Measurements from ENCODE around the gene MATCAP1. TPM values are rescaled to one million over a fixed set of nuclear protein-coding genes. Genes with fewer than 3 reads are reported as not detected.

MATCAP1 gene
- total and polyA plus RNA-seq, 2 of the 13 experiments (the other 11 are each of a cell fraction or from before 2014, with no cell fraction given), result 11.2 to 24.5 TPM

DNA sequence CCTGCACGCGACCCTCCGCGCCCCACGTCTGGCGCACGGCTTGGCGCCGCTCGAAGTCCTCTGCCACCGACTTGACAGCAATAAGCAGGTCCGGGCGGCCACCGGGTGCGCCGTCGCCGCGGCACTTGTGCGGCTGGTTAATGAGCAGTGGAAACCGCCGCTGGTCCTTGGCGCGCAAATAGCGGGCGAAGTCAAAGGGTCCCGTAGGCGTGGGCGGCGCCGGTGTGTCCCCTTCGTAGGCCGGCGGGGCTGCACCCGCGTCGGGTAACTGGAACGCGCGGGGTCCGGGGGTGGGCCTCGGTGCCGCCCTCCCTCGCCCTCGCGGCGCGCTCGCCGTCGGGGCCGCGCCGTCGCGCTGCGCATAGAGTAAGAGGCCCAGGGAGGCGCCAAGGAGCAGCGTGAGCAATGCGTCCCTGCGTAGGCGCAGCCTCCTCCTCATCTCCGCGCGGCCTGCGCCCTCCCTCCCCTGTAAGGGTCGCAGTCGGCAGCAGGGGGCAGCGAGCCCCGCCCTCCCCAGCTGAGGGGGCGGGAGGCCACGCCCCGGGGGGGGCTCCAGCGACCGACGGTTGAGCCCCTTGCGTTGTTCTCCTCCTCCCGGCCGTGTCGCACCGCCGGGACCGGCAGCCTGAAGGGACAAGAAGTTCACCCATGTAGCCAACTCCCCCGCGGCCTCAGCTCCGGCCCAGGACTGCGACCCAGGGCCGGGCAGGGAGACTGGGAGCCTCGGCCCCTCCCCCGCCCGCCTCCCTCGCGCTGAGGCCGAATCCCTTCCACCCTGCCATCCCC is 33.5 kb downstream of the MATCAP1 start (continued):
- TF ChIP-seq, protein P1, sequence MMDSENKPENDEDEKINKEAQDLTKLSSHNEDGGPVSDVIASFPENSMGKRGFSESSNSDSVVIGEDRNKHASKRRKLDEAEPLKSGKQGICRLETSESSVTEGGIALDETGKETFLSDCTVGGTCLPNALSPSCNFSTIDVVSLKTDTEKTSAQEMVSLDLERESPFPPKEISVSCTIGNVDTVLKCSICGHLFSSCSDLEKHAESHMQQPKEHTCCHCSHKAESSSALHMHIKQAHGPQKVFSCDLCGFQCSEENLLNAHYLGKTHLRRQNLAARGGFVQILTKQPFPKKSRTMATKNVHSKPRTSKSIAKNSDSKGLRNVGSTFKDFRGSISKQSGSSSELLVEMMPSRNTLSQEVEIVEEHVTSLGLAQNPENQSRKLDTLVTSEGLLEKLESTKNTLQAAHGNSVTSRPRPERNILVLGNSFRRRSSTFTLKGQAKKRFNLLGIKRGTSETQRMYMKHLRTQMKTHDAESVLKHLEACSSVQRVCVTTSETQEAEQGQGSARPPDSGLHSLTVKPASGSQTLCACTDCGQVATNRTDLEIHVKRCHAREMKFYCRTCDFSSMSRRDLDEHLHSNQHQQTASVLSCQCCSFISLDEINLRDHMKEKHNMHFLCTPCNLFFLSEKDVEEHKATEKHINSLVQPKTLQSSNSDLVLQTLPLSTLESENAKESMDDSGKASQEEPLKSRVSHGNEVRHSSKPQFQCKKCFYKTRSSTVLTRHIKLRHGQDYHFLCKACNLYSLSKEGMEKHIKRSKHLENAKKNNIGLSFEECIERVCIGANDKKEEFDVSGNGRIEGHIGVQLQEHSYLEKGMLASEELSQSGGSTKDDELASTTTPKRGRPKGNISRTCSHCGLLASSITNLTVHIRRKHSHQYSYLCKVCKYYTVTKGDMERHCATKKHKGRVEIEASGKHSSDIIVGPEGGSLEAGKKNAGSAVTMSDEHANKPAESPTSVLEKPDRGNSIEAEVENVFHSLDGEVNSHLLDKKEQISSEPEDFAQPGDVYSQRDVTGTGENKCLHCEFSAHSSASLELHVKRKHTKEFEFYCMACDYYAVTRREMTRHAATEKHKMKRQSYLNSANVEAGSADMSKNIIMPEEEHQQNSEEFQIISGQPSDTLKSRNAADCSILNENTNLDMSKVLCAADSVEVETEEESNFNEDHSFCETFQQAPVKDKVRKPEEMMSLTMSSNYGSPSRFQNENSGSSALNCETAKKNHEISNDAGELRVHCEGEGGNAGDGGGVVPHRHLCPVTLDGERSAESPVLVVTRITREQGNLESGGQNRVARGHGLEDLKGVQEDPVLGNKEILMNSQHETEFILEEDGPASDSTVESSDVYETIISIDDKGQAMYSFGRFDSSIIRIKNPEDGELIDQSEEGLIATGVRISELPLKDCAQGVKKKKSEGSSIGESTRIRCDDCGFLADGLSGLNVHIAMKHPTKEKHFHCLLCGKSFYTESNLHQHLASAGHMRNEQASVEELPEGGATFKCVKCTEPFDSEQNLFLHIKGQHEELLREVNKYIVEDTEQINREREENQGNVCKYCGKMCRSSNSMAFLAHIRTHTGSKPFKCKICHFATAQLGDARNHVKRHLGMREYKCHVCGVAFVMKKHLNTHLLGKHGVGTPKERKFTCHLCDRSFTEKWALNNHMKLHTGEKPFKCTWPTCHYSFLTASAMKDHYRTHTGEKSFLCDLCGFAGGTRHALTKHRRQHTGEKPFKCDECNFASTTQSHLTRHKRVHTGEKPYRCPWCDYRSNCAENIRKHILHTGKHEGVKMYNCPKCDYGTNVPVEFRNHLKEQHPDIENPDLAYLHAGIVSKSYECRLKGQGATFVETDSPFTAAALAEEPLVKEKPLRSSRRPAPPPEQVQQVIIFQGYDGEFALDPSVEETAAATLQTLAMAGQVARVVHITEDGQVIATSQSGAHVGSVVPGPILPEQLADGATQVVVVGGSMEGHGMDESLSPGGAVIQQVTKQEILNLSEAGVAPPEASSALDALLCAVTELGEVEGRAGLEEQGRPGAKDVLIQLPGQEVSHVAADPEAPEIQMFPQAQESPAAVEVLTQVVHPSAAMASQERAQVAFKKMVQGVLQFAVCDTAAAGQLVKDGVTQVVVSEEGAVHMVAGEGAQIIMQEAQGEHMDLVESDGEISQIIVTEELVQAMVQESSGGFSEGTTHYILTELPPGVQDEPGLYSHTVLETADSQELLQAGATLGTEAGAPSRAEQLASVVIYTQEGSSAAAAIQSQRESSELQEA (CRISPR knock-in tag; IDR thresholded peaks at IDR 0.05; ENCODE audit: not compliant biosample characterization), result no peak
- TF ChIP-seq ZBTB21 (CRISPR knock-in tag; IDR thresholded peaks at IDR 0.05) (no peak), ZNF335 (CRISPR knock-in tag; IDR thresholded peaks at IDR 0.05) (no peak), ZNF484 (CRISPR knock-in tag; IDR thresholded peaks at IDR 0.05; ENCODE audit: borderline replicate concordance, low read depth) (no peak), SMC3 (IDR thresholded peaks at IDR 0.05; ENCODE audit: low read length) (no peak), ZNF674 (CRISPR knock-in tag; IDR thresholded peaks at IDR 0.05; ENCODE audit: low read depth) (no peak), IRF2 (CRISPR knock-in tag; IDR thresholded peaks at IDR 0.05) (no peak), TP53 (CRISPR knock-in tag; conservative IDR thresholded peaks at IDR 0.05) (no peak), KLF13 (CRISPR knock-in tag; IDR thresholded peaks at IDR 0.05) (no peak), NPAS2 (CRISPR knock-in tag; IDR thresholded peaks at IDR 0.05; ENCODE audit: borderline replicate concordance) (no peak), MXI1 (IDR thresholded peaks at IDR 0.05; ENCODE audit: borderline replicate concordance, low read depth, low read length) (no peak), RORA (CRISPR knock-in tag; IDR thresholded peaks at IDR 0.05) (no peak)
- TF ChIP-seq, protein P2, sequence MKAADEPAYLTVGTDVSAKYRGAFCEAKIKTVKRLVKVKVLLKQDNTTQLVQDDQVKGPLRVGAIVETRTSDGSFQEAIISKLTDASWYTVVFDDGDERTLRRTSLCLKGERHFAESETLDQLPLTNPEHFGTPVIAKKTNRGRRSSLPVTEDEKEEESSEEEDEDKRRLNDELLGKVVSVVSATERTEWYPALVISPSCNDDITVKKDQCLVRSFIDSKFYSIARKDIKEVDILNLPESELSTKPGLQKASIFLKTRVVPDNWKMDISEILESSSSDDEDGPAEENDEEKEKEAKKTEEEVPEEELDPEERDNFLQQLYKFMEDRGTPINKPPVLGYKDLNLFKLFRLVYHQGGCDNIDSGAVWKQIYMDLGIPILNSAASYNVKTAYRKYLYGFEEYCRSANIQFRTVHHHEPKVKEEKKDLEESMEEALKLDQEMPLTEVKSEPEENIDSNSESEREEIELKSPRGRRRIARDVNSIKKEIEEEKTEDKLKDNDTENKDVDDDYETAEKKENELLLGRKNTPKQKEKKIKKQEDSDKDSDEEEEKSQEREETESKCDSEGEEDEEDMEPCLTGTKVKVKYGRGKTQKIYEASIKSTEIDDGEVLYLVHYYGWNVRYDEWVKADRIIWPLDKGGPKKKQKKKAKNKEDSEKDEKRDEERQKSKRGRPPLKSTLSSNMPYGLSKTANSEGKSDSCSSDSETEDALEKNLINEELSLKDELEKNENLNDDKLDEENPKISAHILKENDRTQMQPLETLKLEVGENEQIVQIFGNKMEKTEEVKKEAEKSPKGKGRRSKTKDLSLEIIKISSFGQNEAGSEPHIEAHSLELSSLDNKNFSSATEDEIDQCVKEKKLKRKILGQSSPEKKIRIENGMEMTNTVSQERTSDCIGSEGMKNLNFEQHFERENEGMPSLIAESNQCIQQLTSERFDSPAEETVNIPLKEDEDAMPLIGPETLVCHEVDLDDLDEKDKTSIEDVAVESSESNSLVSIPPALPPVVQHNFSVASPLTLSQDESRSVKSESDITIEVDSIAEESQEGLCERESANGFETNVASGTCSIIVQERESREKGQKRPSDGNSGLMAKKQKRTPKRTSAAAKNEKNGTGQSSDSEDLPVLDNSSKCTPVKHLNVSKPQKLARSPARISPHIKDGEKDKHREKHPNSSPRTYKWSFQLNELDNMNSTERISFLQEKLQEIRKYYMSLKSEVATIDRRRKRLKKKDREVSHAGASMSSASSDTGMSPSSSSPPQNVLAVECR (CRISPR knock-in tag; IDR thresholded peaks at IDR 0.05; ENCODE audit: borderline replicate concordance), result no peak
- TF ChIP-seq, protein P3, sequence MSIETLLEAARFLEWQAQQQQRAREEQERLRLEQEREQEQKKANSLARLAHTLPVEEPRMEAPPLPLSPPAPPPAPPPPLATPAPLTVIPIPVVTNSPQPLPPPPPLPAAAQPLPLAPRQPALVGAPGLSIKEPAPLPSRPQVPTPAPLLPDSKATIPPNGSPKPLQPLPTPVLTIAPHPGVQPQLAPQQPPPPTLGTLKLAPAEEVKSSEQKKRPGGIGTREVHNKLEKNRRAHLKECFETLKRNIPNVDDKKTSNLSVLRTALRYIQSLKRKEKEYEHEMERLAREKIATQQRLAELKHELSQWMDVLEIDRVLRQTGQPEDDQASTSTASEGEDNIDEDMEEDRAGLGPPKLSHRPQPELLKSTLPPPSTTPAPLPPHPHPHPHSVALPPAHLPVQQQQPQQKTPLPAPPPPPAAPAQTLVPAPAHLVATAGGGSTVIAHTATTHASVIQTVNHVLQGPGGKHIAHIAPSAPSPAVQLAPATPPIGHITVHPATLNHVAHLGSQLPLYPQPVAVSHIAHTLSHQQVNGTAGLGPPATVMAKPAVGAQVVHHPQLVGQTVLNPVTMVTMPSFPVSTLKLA (IDR thresholded peaks at IDR 0.05), result no peak
- TF ChIP-seq, protein P4, sequence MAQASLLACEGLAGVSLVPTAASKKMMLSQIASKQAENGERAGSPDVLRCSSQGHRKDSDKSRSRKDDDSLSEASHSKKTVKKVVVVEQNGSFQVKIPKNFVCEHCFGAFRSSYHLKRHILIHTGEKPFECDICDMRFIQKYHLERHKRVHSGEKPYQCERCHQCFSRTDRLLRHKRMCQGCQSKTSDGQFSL (CRISPR knock-in tag; IDR thresholded peaks at IDR 0.05), result peak; percentile 78

Measured in HepG2 (cell line).